Mucosa of rectum (tissue), 2 donors: ENCODE data around the gene WDR31.
"Not testable (repeated sequence)": the region's sequence is repeated elsewhere in the genome, so short reads cannot be mapped to it uniquely, and the experiment has no call there.

Source experiments
- H3K27ac ChIP-seq, 2 donors: one replicate each; pipeline ENCODE4 v1.7.0; 2013; ENCODE audit warnings: inconsistent platforms in 2 of 2, low read depth in 2 of 2, low read length in 2 of 2
- H3K27me3 ChIP-seq, 2 donors: one replicate each; pipeline ENCODE4 v1.7.0; 2013; ENCODE audit warnings: low read length in 2 of 2; ENCODE audit not compliant: control insufficient read depth in 2 of 2, insufficient read depth in 2 of 2
- H3K36me3 ChIP-seq, 2 donors: one replicate each; pipeline ENCODE4 v1.7.0; 2013; ENCODE audit warnings: low read length in 2 of 2; ENCODE audit not compliant: control insufficient read depth in 2 of 2, insufficient read depth in 2 of 2
- H3K4me1 ChIP-seq, 2 donors: one replicate each; pipeline ENCODE4 v1.7.0; 2013; ENCODE audit warnings: low read length in 2 of 2, mild to moderate bottlenecking in 1 of 2; ENCODE audit not compliant: control insufficient read depth in 2 of 2, insufficient read depth in 2 of 2
- H3K4me3 ChIP-seq, 2 donors: one replicate each; pipeline ENCODE4 v1.7.0; 2013; ENCODE audit warnings: low read length in 2 of 2
- H3K9ac ChIP-seq, 2 donors: one replicate each; pipeline ENCODE4 v1.7.0; 2013; ENCODE audit warnings: low read length in 2 of 2, low read depth in 1 of 2, mild to moderate bottlenecking in 1 of 2
- H3K9me3 ChIP-seq, 2 donors: one replicate each; pipeline ENCODE4 v1.7.0; 2013; ENCODE audit warnings: low read length in 2 of 2; ENCODE audit not compliant: control insufficient read depth in 2 of 2
- donor health status: healthy.
- donor health status: Normal muscosa, but diverticular disease.

WDR31 gene

DNA sequence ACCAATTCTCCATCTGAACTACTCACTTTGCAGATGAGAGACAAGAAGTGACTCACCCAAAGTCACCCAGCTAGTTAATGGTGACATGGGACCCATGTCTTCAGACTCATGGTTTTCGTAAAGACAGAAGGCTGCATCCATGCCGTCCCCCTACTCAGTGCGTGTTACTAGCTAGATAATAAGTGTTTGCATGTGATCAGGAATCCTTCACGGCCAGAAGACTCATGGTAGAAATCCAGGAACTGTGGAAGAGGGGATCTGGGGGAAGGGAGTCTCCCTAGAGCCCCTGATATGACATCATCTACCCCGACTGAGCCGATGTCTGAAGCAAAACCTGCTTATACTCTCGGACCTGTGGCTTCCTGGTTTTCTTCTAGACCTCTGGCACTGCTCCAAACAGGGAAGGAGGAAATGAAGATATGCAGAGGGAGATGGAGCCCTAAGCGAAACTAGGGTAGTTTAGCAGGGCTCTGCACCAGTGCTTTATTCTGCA, 40.2 kb downstream of the WDR31 start:
- peak overlapping the region; percentile 11 to 14 for H3K9ac ChIP-seq
- H3K36me3 ChIP-seq: no peaks in the 10 kb centered on the region
- H3K4me1 ChIP-seq: peaks cover 0 to 16% of the 10 kb centered on the region in 2 donors
- H3K4me3 ChIP-seq: peak overlapping the region; percentile 4 to 59
- H3K27me3 ChIP-seq: no peaks in the 10 kb centered on the region
- no peak overlapping the region for H3K27ac ChIP-seq
- no peaks in the 10 kb centered on the region for H3K9me3 ChIP-seq

DNA sequence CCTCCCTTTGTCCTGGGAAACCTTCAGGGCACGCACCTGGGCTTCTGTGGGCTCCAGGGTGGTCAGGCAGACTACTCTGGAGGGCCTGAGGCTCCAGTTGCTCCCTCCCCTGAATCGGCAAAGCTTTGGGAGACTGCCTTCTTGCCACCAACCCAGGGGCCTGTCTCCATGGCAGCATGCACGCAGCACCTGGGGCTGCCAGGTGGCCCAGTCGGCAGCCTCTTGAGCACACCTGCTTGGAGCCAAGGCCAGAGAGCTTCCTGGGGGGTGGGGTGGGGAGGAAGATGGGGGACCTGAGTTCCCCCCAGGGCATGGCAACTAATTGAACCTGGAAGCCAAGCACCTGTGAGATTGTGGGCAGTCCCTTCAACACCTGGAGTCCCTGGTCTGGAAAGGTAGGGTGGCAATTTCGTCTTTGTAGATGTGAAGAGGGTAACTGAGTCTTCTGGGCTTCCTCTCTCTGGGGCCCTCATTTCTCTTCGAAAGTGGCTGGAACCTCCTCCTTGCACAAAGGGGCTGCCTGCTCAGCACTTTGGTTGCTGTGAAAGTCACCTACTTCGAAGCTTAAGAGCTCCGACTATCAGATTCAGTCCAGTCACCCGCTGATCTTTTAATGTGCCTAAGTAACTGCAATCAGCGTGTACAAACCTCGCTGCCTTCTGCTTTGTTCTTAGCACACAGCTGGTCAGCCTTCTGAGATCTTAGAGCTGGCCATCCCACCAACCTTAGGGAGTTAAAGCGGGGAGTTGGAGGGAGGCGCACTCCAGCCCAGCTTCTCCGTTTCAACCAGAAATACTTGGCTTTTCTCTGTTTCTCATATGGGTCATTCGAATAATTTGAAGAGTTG, 40.9 kb downstream of the WDR31 start:
- H3K36me3 ChIP-seq: peaks cover 0 to under 1% of the 10 kb centered on the region in 2 donors
- H3K27ac ChIP-seq: no peak overlapping the region
- no peak overlapping the region for H3K9ac ChIP-seq
- no peaks in the 10 kb centered on the region for H3K27me3 ChIP-seq
- no peaks in the 10 kb centered on the region for H3K9me3 ChIP-seq
- H3K4me1 ChIP-seq: peaks cover 0 to 16% of the 10 kb centered on the region in 2 donors
- no peak overlapping the region for H3K4me3 ChIP-seq

DNA sequence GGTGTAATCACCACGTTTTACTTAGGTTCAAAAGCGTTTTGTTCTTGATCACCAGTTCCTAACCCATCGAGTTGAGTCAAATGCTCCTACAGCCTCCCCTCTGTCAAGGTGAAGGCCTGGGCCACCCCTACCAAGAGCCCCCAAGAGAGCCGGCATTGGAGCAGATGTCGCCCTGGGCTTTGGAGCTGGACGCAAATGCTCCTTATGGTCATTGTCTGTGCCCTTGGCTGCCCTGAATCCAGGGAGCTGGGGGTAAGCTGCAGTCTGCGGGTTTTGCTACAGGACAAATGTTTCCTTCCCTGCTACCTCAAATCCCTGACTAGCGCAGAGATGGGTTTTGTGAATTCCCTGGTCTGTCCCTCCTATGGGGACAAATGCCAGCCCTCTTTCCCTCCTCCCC, 41.8 kb downstream of the WDR31 start:
- peaks cover 4% of the 10 kb centered on the region in 2 donors for H3K36me3 ChIP-seq
- no peaks in the 10 kb centered on the region for H3K9me3 ChIP-seq
- no peak overlapping the region for H3K4me3 ChIP-seq
- H3K27me3 ChIP-seq: no peaks in the 10 kb centered on the region
- H3K9ac ChIP-seq: no peak overlapping the region
- peaks cover 0 to 16% of the 10 kb centered on the region in 2 donors for H3K4me1 ChIP-seq
- H3K27ac ChIP-seq: no peak overlapping the region

DNA sequence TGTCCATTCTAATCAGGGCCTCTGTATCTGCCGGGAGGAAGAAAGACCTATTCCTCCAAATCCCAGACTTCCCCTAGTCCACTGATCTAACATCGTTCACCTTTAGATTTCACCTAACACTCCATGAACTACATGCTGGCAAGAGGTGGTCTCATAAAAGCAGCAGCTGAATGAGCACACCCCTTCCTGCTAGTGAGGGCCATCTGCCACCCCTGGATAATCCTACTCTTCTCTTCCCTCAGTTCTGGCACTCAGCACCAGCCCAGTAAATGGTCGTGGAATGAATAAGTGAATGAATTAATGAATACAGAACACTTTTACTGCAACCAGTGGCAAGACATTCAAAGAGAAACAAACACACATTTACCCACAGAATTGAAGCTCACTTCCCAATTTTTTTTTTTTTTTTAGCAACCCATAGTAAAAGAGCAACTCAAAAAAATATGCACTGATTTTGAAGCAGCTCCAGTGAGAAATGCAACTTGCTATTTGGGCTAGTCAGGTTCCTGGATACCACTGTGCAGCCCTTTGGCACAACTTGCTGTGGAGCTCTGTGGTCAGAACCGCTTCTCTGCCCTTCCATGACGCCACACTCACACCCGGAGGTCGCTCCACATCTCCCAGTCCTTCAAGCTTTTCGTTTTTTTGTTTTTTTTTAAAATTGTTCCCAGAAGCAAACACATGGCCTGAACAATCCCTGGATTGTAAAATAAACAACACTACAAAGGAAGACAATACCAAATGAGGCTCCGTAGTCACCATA, 43.1 kb downstream of the WDR31 start:
- Histone ChIP-seq H3K36me3 (peaks cover 14 to 16% of the 10 kb centered on the region in 2 donors), H3K27ac (no peak overlapping the region), H3K27me3 (no peaks in the 10 kb centered on the region), H3K9me3 (no peaks in the 10 kb centered on the region), H3K9ac (no peak overlapping the region), H3K4me1 (peaks cover 0 to 12% of the 10 kb centered on the region in 2 donors), H3K4me3 (no peak overlapping the region)

DNA sequence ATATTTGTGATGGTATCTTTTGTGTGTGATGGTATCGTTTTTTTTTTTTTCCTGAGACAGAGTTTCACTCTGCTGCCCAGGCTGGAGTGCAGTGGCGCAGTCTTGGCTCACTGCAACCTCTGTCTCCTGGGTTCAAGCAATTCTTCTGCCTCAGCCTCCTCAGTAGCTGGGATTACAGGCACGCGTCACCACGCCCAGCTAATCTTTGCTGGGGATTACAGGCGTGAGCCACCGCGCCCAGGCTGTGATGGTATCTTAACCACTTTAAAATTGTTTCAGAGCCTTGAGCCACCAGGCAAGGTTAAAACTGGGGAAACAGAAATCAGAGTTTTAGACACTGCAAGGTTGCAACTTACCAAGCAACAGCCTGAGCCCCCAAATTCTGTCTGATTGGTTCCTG, 43.8 kb downstream of the WDR31 start:
- not testable (repeated sequence) for H3K27ac ChIP-seq, H3K27me3 ChIP-seq, H3K9ac ChIP-seq, H3K4me3 ChIP-seq, H3K9me3 ChIP-seq
- peaks cover 0 to 12% of the 10 kb centered on the region in 2 donors for H3K4me1 ChIP-seq
- peaks cover 20 to 23% of the 10 kb centered on the region in 2 donors for H3K36me3 ChIP-seq

DNA sequence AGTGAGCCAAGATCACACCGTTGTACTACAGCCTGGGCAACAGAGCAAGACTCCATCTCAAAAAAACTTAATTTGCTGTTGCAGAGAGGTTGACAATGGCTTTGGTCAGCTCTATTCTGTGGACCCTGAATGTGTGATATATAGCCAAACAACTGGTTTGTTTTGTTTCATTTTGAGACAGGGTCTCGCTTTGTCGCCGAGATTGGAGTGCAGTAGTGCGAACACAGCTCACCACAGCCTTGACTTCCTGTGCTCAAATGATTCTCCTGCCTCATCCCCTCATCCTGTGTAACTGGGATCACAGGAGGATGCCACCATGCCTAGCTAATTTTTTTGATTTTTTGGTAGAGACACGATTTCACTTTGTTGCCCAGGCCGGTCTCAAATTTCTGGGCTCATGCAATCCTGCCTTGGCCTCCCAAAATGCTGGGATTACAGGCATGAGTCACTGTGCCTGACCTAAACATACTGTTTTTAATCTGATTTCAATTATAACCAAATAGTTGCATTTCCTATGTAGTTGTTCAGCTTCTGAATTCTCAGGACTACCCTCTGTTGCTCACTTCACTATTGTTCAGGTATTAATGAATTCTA, 46.7 kb downstream of the WDR31 start:
- Histone ChIP-seq H3K9ac (no peak overlapping the region), H3K27ac (no peak overlapping the region), H3K4me1 (peaks cover 7 to 13% of the 10 kb centered on the region in 2 donors), H3K4me3 (no peak overlapping the region), H3K36me3 (peaks cover 36 to 44% of the 10 kb centered on the region in 2 donors), H3K9me3 (no peaks in the 10 kb centered on the region), H3K27me3 (no peaks in the 10 kb centered on the region)

DNA sequence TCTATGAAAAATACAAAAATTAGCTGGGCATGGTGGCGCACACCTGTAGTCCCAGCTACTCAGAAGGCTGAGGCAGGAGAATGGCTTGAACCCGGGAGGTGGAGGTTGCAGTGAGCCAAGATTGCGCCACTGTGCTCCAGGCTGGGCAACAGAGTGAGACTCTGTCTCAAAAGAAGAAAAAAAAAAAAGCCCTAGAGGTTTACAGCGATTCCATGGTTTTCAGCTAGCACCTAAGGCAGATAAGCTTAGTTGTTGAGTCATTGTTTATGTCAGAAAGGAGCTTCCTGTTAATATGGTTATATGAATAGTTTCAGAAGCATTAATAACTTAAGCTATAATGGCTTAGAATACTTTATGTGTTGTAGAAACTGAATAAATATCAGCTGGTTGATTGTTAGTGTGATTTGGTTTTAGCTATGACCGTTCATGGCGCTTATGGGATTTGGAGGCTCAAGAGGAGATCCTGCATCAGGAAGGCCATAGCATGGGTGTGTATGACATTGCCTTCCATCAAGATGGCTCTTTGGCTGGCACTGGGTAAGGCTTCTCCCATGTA, 49.9 kb downstream of the WDR31 start:
- Histone ChIP-seq H3K9ac (no peak overlapping the region), H3K36me3 (peaks cover 57 to 68% of the 10 kb centered on the region in 2 donors), H3K27me3 (no peaks in the 10 kb centered on the region), H3K4me3 (no peak overlapping the region), H3K9me3 (no peaks in the 10 kb centered on the region), H3K4me1 (peaks cover 7 to 13% of the 10 kb centered on the region in 2 donors), H3K27ac (no peak overlapping the region)

DNA sequence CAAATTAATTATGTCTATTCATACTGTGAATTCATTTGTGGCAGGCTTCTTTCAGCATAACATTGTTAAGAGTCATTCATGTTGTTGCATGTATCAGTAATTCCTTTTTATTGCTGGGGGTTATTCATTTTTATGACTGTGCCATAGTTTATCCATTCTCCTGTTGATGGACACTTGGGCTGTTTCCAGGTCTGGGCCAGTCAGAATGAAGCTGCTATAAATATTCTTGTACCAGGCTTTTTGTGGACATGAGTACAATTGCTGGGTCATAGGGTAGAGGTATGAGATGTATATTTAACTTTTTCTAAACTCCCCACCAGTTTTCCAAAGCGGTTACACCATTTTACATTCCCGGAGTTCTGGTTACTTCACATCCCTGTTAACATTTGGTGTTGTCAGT, 51.0 kb downstream of the WDR31 start:
- Histone ChIP-seq H3K36me3 (peaks cover 66 to 78% of the 10 kb centered on the region in 2 donors), H3K27ac (peak overlapping the region in 1 of 2 donors; percentile 0), H3K9me3 (no peaks in the 10 kb centered on the region), H3K27me3 (no peaks in the 10 kb centered on the region), H3K4me1 (peaks cover 7 to 13% of the 10 kb centered on the region in 2 donors), H3K4me3 (no peak overlapping the region), H3K9ac (no peak overlapping the region)

DNA sequence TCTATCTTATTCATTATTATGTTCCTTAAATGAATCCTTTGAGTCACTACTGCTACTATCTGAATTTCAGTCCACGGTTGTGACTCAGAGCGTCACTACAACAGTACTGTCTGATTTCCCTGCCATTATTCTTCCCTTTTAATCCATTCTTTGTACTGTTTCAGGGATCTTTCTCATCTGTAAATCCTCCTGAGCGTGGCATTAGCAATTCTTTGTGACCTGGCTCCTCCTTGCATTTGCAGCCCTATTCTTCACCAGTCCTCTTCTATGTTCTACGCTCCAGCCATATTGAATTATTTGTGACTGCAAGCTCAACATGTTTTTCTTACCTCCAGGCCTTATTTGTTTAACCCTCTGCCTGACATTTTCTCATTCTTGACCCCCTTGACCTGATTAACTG, 58.7 kb downstream of the WDR31 start:
- no peak overlapping the region for H3K4me3 ChIP-seq
- no peaks in the 10 kb centered on the region for H3K27me3 ChIP-seq
- H3K36me3 ChIP-seq: peaks cover 61 to 76% of the 10 kb centered on the region in 2 donors
- no peak overlapping the region for H3K27ac ChIP-seq
- H3K4me1 ChIP-seq: peaks cover 2% of the 10 kb centered on the region in 2 donors
- no peak overlapping the region for H3K9ac ChIP-seq
- H3K9me3 ChIP-seq: no peaks in the 10 kb centered on the region
